Neural progenitor cell (in vitro differentiated cells): ENCODE measurements around the gene UBN1. TPM values are rescaled to one million over a fixed set of nuclear protein-coding genes. Genes with fewer than 3 reads are reported as not detected.
A peak's percentile ranks its signal among the peaks of the same experiment; 100 is the strongest.

Source experiments
- DNase-seq: peaks from one replicate; pipeline ENCODE4 v3.0.0-alpha.2; 2016; ENCODE audit warnings: low spot score
- H2AFZ ChIP-seq: fragments of 200-600 bp; sonication (generic); replicated peaks from 2 replicates; pipeline ENCODE4 v1.6.1; 2016; ENCODE audit warnings: antibody characterized with exemption
- H3F3A ChIP-seq: fragments of 200-600 bp; sonication (generic); 2 replicates; pipeline ENCODE4 v1.6.1; 2016; ENCODE audit warnings: antibody characterized with exemption, low read depth
- H3K27ac ChIP-seq: fragments of 200-600 bp; sonication (generic); 2 replicates; pipeline ENCODE4 v1.5.1; 2016; ENCODE audit warnings: mild to moderate bottlenecking
- H3K27me3 ChIP-seq: fragments of 200-600 bp; sonication (generic); 2 replicates; pipeline ENCODE4 v1.6.1; 2016; ENCODE audit warnings: mild to moderate bottlenecking, moderate library complexity
- H3K36me3 ChIP-seq: fragments of 200-600 bp; sonication (generic); 2 replicates; pipeline ENCODE4 v1.5.1; 2016
- H3K4me1 ChIP-seq: fragments of 200-600 bp; sonication (generic); 2 replicates; pipeline ENCODE4 v1.6.1; 2016; ENCODE audit warnings: mixed run types
- H3K4me2 ChIP-seq: fragments of 200-600 bp; sonication (generic); 2 replicates; pipeline ENCODE4 v1.6.1; 2016
- H3K4me3 ChIP-seq: fragments of 200-600 bp; sonication (generic); 2 replicates; pipeline ENCODE4 v1.5.1; 2016
- H3K79me2 ChIP-seq: fragments of 200-600 bp; sonication (generic); 2 replicates; pipeline ENCODE4 v1.6.1; 2016; ENCODE audit warnings: low read depth
- H3K9ac ChIP-seq: fragments of 200-600 bp; sonication (generic); 2 replicates; pipeline ENCODE4 v1.6.1; 2016
- H3K9me3 ChIP-seq: fragments of 200-600 bp; sonication (generic); 2 replicates; pipeline ENCODE4 v1.5.1; 2016; ENCODE audit warnings: low read depth
- H4K20me1 ChIP-seq: fragments of 200-600 bp; sonication (generic); 2 replicates; pipeline ENCODE4 v1.6.1; 2016; ENCODE audit warnings: low read depth
- H3K27ac Mint-ChIP-seq: 3 replicates; pipeline ENCODE4 v1.8.0; 2021; ENCODE audit warnings: mixed read lengths
- H3K27me3 Mint-ChIP-seq: 2 replicates; pipeline ENCODE4 v1.8.0; 2022; ENCODE audit warnings: low read depth, mild to moderate bottlenecking, inconsistent platforms, moderate library complexity, mixed read lengths; ENCODE audit not compliant: insufficient read depth
- H3K36me3 Mint-ChIP-seq: 3 replicates; pipeline ENCODE4 v1.8.0; 2021; ENCODE audit warnings: mixed read lengths
- H3K4me1 Mint-ChIP-seq: 3 replicates; pipeline ENCODE4 v1.8.0; 2021; ENCODE audit warnings: mixed read lengths
- H3K4me3 Mint-ChIP-seq: 3 replicates; pipeline ENCODE4 v1.8.0; 2021; ENCODE audit warnings: mild to moderate bottlenecking, moderate library complexity, mixed read lengths
- H3K9me3 Mint-ChIP-seq: 3 replicates; pipeline ENCODE4 v1.8.0; 2020; ENCODE audit warnings: mixed read lengths
- EZH2 ChIP-seq: fragments of 200-600 bp; sonication (generic); IDR thresholded peaks from 2 replicates; pipeline ENCODE4 v1.6.1; 2017; ENCODE audit warnings: antibody characterized with exemption, mild to moderate bottlenecking, moderate library complexity
- EZH2phosphoT487 ChIP-seq: fragments of 200-600 bp; sonication (generic); IDR thresholded peaks from 2 replicates; pipeline ENCODE4 v1.6.1; 2017; ENCODE audit warnings: antibody characterized with exemption
- total RNA-seq: library from RNA; depleted of rRNA; stranded (reverse); fragments of >200 nt; gene quantifications from 2 replicates; pipeline ENCODE4 v1.2.3, GENCODE V29; 2015; ENCODE audit warnings: low replicate concordance
- TF ChIP-seq, protein P1 (sequence below): fragments of 200-600 bp; sonication (generic); IDR thresholded peaks from 2 replicates; pipeline ENCODE4 v1.5.1; 2017; ENCODE audit warnings: antibody characterized with exemption, mild to moderate bottlenecking

UBN1 gene
- total RNA-seq, 1 donor from 2014 or later, result 28.4 TPM

GRCh38 chr16:4840984-4841383 lies 6.3 kb upstream of the UBN1 start:
- Histone ChIP-seq H2AFZ (no peak overlapping the region), H3K4me1 (peaks cover 7% of the 10 kb centered on the region), H3K4me3 (no peak overlapping the region), H4K20me1 (peaks cover 16% of the 10 kb centered on the region), H3K9ac (no peak overlapping the region), H3K36me3 (peaks cover 9% of the 10 kb centered on the region), H3K9me3 (no peaks in the 10 kb centered on the region), H3F3A (peaks cover 9% of the 10 kb centered on the region), H3K4me2 (no peak overlapping the region), H3K79me2 (peaks cover 34% of the 10 kb centered on the region), H3K27me3 (no peaks in the 10 kb centered on the region), H3K27ac (no peak overlapping the region)
- Mint-ChIP-seq H3K9me3 (no peaks in the 10 kb centered on the region), H3K27me3 (no peaks in the 10 kb centered on the region), H3K4me1 (peaks cover 7% of the 10 kb centered on the region), H3K36me3 (peaks cover 26% of the 10 kb centered on the region), H3K4me3 (no peak overlapping the region), H3K27ac (no peak overlapping the region)
- no peak for DNase-seq
- TF ChIP-seq, protein P1, sequence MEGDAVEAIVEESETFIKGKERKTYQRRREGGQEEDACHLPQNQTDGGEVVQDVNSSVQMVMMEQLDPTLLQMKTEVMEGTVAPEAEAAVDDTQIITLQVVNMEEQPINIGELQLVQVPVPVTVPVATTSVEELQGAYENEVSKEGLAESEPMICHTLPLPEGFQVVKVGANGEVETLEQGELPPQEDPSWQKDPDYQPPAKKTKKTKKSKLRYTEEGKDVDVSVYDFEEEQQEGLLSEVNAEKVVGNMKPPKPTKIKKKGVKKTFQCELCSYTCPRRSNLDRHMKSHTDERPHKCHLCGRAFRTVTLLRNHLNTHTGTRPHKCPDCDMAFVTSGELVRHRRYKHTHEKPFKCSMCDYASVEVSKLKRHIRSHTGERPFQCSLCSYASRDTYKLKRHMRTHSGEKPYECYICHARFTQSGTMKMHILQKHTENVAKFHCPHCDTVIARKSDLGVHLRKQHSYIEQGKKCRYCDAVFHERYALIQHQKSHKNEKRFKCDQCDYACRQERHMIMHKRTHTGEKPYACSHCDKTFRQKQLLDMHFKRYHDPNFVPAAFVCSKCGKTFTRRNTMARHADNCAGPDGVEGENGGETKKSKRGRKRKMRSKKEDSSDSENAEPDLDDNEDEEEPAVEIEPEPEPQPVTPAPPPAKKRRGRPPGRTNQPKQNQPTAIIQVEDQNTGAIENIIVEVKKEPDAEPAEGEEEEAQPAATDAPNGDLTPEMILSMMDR, result no peak
- TF ChIP-seq EZH2phosphoT487 (no peak), EZH2 (no peak)

GRCh38 chr16:4846503-4846900 lies 779 bp upstream of the UBN1 start:
- Histone ChIP-seq H3K27ac (peak overlapping the region; percentile 68), H3K4me1 (peaks cover 27% of the 10 kb centered on the region), H2AFZ (peak overlapping the region; percentile 68), H3K4me3 (peak overlapping the region; percentile 91), H3K9ac (peak overlapping the region; percentile 96), H3K9me3 (no peaks in the 10 kb centered on the region), H3K79me2 (peaks cover 80% of the 10 kb centered on the region), H3F3A (peaks cover 25% of the 10 kb centered on the region), H3K4me2 (peak overlapping the region; percentile 77), H3K36me3 (peaks cover 9% of the 10 kb centered on the region), H3K27me3 (no peaks in the 10 kb centered on the region), H4K20me1 (peaks cover 52% of the 10 kb centered on the region)
- Mint-ChIP-seq H3K4me3 (peak overlapping the region; percentile 92), H3K4me1 (peaks cover 40% of the 10 kb centered on the region), H3K27ac (no peak overlapping the region), H3K36me3 (peaks cover 8% of the 10 kb centered on the region), H3K27me3 (no peaks in the 10 kb centered on the region), H3K9me3 (no peaks in the 10 kb centered on the region)
- DNase-seq, result peak; percentile 72
- TF ChIP-seq, protein P1, result no peak
- TF ChIP-seq EZH2 (no peak), EZH2phosphoT487 (no peak)

- peaks cover 65% of the 10 kb centered on the region for H4K20me1 ChIP-seq
- peak; percentile 75 for DNase-seq
- no peaks in the 10 kb centered on the region for H3K27me3 Mint-ChIP-seq
- H3K27me3 ChIP-seq, result no peaks in the 10 kb centered on the region
- peaks cover 5% of the 10 kb centered on the region for H3K36me3 ChIP-seq
- peak overlapping the region; percentile 87 for H2AFZ ChIP-seq
- H3K4me3 Mint-ChIP-seq, result peak overlapping the region; percentile 94
- peaks cover 46% of the 10 kb centered on the region for H3K4me1 Mint-ChIP-seq
- peaks cover 25% of the 10 kb centered on the region for H3F3A ChIP-seq
- H3K4me2 ChIP-seq, result peak overlapping the region; percentile 85
- H3K27ac ChIP-seq, result peak overlapping the region; percentile 82
- peaks cover 27% of the 10 kb centered on the region for H3K4me1 ChIP-seq
- no peaks in the 10 kb centered on the region for H3K9me3 Mint-ChIP-seq
- peak overlapping the region; percentile 75 for H3K9ac ChIP-seq
- H3K79me2 ChIP-seq, result peaks cover 91% of the 10 kb centered on the region
- H3K36me3 Mint-ChIP-seq, result peaks cover 6% of the 10 kb centered on the region
- no peak overlapping the region for H3K27ac Mint-ChIP-seq
- TF ChIP-seq EZH2phosphoT487 (no peak), EZH2 (no peak)
- TF ChIP-seq, protein P1, result no peak
- peak overlapping the region; percentile 91 for H3K4me3 ChIP-seq
- H3K9me3 ChIP-seq, result no peaks in the 10 kb centered on the region
These were observed 700 bp downstream of the UBN1 start for GRCh38 chr16:4847774-4848587.
